GM13977 (cell line): ENCODE measurements around the gene SLC17A9.

ENCODE experiments used
- DNase-seq: peaks from one replicate; pipeline ENCODE4 v3.0.0; 2012; ENCODE audit warnings: low spot score
- in situ Hi-C: fragments of 300-500 bp; cut with MboI; formaldehyde crosslinking; loops from one replicate; pipeline ENCODE4 v1.12.0; 2022; ENCODE audit warnings: low sequenced_read_pairs, low pct_unique_long_range_greater_than_20kb, mixed read lengths, inconsistent platforms; ENCODE audit not compliant: unreplicated experiment
- TF ChIP-seq, protein P1 (sequence below): IDR thresholded peaks from 2 replicates; pipeline ENCODE4 v1.5.1; 2012; ENCODE audit warnings: mild to moderate bottlenecking, control low read depth; ENCODE audit not compliant: insufficient read depth; ENCODE audit errors: extremely low read depth, missing control alignments

SLC17A9 gene

DNA sequence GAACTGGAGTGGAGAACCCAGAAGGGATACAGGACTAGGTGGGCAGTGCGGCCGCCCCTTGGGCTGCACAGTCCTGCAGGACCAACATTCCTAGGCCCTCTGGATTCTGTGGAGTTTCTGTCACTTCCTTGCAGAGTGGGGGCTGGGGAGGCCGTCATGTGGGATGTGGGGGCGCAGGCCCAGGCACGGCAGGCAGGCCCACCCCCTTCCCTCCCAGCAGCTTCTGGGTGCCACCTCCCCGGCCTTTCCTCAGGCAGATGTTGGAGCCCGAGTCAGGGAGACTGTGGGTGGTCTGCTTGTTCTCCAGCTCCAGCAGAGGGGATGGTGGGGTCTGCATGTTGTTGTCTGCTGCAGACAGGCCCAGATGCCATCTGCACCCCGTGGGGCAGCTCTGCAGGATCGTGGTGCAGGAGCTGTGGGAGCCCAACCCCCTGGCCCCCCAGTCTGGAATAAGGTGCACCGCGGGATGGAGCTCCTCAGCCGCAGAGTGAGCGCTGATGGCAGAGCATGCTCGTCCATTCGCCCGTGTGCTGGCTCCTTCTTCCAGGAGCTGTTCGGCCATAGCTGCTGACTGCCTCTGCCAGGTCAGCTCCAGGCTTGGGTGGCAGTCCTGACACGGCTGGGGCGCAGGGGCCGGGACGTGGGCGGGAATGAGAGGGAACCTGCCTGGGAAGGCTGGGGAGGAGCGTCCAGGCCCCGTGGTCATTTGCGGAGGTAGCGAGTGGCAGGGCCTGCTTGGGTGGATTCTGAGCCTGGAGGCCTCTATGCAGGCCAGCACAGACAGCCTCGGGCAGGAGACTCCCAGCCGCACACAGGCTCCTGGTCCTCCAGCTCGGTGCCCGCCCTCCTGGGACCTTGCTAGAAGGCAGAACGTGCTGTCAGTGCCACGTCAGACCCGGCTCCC is 18.1 kb downstream of the SLC17A9 start:
- in situ Hi-C loops = no loop called here
- TF ChIP-seq, protein P1, sequence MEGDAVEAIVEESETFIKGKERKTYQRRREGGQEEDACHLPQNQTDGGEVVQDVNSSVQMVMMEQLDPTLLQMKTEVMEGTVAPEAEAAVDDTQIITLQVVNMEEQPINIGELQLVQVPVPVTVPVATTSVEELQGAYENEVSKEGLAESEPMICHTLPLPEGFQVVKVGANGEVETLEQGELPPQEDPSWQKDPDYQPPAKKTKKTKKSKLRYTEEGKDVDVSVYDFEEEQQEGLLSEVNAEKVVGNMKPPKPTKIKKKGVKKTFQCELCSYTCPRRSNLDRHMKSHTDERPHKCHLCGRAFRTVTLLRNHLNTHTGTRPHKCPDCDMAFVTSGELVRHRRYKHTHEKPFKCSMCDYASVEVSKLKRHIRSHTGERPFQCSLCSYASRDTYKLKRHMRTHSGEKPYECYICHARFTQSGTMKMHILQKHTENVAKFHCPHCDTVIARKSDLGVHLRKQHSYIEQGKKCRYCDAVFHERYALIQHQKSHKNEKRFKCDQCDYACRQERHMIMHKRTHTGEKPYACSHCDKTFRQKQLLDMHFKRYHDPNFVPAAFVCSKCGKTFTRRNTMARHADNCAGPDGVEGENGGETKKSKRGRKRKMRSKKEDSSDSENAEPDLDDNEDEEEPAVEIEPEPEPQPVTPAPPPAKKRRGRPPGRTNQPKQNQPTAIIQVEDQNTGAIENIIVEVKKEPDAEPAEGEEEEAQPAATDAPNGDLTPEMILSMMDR = no peak

DNA sequence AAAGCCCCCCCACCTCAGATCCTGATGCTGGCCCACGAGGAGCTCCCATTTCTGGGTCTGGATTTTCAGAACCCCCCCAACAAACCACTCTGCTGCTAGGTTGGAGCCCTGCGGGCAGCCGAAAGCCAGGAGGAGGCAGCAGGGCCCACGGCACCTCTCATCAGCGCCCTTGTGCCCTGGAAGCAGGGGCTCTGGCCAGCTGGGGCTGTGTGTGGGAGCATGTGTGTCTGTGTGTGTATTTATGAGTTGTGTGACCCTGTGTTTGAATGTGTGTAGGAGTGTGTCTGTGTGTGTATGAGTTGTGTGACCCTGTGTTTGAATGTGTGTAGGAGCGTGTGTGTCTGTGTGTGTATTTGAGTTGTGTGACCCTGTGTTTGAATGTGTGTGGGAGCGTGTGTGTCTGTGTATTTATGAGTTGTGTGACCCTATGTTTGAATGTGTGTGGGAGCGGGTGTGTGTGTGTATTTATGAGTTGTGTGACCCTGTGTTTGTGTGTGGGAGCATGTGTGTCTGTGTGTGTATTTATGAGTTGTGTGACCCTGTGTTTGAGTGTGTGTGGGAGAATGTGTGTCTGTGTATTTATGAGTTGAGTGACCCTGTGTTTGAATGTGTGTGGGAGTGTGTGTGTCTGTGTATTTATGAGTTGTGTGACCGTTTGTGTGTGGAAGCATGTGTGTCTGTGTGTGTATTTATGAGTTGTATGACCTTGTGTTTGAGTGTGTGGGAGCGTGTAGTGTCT is 18.9 kb downstream of the SLC17A9 start:
- in situ Hi-C loops = no loop called here
- TF ChIP-seq, protein P1 = no peak
- DNase-seq = no peak

More for the DNA sequence above, 18.1 kb downstream of the SLC17A9 start:
- no peak for DNase-seq

DNA sequence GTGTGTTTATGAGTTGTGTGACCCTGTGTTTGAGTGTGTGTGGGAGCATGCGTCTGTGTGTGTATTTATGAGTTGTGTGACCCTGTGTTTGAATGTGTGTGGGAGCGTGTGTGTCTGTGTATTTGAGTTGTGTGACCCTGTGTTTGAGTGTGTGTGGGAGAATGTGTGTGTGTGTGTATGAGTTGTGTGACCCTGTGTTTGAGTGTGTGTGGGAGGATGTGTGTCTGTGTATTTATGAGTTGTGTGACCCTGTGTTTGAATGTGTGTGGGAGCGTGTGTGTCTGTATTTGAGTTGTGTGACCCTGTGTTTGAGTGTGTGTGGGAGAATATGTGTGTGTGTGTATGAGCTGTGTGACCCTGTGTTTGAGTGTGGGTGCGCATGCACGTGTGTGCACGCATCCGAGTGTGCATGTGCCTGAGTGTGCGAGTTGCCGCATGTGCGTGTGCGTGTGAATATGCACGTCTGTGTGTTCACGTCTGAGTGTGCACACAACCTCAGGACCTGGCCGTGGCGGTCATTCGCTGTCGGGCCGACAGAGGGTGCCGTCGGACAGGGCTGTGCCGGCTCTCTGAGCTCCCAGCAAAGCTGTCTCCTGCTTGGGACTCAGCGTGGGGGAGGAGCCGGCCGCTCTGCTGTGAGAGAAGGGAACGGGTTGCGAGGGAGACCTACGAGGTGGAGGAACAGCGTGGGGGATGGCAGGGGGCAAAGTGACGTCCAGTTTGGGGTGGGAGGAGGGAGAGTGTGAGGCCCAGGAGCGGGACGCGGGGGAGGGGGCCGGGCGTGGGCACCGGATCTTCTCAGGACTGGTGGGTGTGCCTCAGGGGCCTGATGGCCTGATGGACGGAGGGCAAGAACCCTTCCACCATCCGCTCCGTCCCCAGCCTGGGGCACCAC is 19.7 kb downstream of the SLC17A9 start:
- TF ChIP-seq, protein P1 = peak; percentile 98
- in situ Hi-C loops = no loop called here
- peak; percentile 96 for DNase-seq

DNA sequence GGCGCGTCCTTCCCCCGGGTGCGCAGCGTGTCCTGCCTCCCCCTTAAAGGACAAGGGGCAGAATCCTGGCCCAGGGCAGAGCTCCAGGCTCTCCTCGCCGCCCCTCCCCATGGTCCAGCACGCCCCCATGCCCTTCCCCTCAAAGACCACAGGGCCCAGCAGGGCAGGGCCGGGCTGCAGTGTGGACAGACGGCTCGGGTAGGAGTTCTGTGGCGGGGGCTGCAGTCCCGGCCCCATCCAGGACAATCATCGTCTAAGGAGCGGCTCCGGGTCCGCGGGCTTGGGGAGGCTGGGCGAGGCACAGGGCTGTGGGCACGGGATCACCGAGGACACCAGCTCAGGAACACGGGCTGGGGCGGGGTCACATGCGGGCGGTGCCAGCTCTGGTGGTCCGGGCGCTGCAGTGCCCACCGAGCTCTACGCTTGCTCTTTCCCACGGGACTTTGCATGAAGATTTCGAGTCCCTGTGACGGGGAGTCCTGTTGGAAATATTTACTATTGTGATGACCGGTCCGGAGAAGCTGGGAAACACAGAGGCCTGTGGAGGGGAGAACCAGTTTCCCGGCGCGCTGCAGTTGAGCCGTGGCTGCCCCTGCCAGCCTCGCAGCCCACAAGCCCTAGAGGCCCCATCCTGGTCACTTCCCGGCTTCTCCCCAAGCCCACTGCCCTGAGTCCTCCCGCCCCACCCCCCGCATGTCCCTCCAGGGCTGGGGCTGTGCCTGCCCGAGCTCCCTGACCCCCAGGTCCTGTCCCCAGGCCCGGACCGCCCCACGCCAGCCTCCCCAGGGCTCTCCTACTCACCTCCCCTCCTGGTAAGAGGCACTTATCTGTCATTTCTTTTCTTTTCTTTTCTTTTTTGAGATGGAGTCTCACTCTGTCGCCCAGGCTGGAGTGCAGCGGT is 20.6 kb downstream of the SLC17A9 start:
- no peak for DNase-seq
- in situ Hi-C loops = no loop called here
- TF ChIP-seq, protein P1 = no peak

DNA sequence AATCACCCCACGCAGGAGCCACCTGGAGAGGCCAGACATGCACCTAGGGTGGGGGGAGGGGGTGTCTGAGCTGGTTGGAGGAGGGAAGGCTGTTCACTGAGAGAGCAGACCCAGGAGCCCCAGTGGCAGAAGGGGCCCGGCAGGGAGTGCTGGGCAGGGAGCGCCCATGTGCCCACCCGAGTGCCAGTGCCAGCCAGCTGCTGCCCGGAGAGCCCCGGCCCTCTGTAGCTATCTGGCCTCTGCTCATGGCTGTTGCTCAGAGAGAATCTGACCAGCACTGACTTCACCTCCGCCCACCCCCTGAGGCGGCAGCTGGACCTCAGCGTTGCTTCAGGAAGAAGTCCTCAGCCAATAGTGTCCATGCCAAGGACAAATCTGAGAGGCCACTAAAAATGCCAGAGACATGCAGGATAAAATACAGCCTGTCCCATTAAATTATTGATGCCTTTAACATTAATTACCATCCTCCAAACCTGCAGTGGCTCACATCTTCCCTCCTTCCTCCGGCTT is 22.8 kb downstream of the SLC17A9 start:
- DNase-seq = no peak
- in situ Hi-C loops = no loop called here
- TF ChIP-seq, protein P1 = no peak
